22Rv1 (cell line): ENCODE results near the gene KLF18.
"Not testable (repeated sequence)": the region's sequence is repeated elsewhere in the genome, so short reads cannot be mapped to it uniquely, and the experiment has no call there.

ENCODE experiments used
- H3K27ac ChIP-seq: fragments of 450-650 bp; 2 replicates; pipeline ENCODE4 v1.5.1; 2017
- ZFX ChIP-seq: fragments of 450-650 bp; IDR thresholded peaks from 2 replicates; pipeline ENCODE4 v1.6.1; 2017; ENCODE audit warnings: antibody characterized with exemption, borderline replicate concordance
- TF ChIP-seq, protein P1 (sequence below): fragments of 450-650 bp; IDR thresholded peaks from 2 replicates; pipeline ENCODE4 v1.5.1; 2017; ENCODE audit warnings: mild to moderate bottlenecking

KLF18 gene

DNA sequence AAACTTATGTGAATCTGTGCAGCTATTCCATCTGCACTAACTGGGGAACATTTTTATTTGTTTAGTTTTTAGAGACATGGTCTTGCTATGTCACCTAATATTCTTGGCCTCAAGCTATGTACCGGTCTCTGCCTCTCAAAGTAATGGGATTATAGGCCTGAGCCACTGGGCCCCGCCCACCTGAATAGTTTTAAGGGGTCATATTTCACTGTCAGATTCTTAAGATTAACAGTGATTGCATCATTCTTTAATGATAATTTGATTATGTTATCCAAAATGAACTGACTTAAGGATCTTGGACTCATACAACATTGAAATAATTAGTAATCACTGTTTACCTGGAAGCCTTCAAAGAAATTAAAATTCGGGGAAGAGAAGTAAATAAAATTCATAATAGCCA lies 12.6 kb upstream of the KLF18 start:
- peak overlapping the region; percentile 32 for H3K27ac ChIP-seq
- TF ChIP-seq, protein P1, sequence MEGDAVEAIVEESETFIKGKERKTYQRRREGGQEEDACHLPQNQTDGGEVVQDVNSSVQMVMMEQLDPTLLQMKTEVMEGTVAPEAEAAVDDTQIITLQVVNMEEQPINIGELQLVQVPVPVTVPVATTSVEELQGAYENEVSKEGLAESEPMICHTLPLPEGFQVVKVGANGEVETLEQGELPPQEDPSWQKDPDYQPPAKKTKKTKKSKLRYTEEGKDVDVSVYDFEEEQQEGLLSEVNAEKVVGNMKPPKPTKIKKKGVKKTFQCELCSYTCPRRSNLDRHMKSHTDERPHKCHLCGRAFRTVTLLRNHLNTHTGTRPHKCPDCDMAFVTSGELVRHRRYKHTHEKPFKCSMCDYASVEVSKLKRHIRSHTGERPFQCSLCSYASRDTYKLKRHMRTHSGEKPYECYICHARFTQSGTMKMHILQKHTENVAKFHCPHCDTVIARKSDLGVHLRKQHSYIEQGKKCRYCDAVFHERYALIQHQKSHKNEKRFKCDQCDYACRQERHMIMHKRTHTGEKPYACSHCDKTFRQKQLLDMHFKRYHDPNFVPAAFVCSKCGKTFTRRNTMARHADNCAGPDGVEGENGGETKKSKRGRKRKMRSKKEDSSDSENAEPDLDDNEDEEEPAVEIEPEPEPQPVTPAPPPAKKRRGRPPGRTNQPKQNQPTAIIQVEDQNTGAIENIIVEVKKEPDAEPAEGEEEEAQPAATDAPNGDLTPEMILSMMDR: no peak
- TF ChIP-seq ZFX: no peak

DNA sequence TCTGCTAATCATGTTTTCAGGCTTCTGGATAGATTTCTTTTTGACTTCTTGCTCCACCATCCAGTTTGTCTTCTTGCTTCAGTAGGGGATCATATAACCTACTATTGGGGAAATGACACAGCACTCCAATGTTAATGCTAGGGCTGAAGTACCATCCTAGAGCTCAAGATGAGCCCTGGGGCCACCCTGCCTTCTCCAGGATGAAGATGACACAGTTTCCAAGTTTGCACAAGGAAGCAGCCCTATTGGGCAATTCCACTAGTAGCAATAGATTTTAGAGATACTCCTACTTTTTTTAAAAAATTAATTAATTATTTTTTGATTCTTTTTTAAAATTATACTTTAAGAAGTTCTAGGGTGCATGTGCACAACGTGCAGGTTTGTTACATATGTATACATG lies 11.3 kb upstream of the KLF18 start:
- no peak overlapping the region for H3K27ac ChIP-seq
- TF ChIP-seq ZFX: no peak
- TF ChIP-seq, protein P1: no peak

DNA sequence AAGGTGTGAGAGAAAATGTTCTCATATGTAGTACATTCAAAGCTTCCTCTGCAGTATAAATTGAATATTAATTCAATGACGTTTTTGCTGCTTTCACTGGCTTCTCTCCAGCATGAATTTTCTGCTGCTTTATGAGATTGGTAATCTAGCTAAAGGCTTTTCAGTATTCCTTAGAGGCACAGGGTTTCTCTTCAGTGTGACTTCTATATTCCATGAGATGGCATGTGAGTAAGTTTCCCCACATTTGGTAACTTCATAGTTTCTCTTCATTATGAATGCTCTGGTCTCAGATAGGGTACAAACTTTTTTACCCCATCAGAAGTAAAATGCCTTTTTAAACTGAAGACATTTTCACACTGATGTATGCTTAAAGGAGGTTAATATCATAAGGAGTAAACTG lies 10.4 kb upstream of the KLF18 start:
- no peak for TF ChIP-seq ZFX
- TF ChIP-seq, protein P1: no peak
- no peak overlapping the region for H3K27ac ChIP-seq

DNA sequence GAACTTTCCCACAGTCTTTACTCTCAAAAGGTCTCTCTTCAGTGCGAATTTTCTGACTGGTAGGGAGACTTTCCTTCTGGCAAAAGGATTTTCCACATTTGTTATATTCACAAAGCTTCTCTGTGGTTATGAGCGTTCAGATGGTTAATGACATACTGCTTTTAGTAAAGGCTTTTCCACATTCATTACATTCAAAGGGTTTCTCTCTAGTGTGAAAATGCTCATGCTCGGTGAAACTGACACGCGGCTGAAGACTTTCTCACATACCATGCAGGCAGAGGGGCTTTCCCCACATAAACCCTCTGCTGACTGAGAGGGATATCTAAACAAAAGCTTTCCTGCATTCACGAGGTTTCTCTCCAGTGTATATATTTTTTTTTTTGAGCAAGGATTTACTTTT lies 9.9 kb upstream of the KLF18 start:
- TF ChIP-seq ZFX: no peak
- TF ChIP-seq, protein P1: no peak
- H3K27ac ChIP-seq: no peak overlapping the region

DNA sequence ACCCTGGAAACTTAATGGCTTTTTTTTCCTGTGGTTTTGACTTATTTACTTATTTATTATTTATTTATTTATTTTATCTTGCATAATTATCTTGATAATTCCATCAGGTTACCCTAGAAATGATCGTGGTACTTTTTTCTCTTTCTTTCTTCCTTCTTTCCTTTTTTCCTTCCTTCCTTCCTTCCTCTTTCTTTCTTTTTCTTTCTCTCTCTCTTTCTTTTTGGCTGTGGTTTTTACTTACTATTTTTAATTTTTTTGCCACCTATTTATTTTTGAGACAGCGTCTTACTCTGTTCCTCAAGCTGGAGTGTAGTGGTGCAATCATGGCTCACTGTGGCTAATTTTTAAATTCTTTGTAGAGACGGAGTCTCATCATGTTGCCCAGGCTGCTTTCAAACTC lies 6.2 kb upstream of the KLF18 start:
- TF ChIP-seq, protein P1: no peak
- no peak for TF ChIP-seq ZFX
- H3K27ac ChIP-seq: no peak overlapping the region

DNA sequence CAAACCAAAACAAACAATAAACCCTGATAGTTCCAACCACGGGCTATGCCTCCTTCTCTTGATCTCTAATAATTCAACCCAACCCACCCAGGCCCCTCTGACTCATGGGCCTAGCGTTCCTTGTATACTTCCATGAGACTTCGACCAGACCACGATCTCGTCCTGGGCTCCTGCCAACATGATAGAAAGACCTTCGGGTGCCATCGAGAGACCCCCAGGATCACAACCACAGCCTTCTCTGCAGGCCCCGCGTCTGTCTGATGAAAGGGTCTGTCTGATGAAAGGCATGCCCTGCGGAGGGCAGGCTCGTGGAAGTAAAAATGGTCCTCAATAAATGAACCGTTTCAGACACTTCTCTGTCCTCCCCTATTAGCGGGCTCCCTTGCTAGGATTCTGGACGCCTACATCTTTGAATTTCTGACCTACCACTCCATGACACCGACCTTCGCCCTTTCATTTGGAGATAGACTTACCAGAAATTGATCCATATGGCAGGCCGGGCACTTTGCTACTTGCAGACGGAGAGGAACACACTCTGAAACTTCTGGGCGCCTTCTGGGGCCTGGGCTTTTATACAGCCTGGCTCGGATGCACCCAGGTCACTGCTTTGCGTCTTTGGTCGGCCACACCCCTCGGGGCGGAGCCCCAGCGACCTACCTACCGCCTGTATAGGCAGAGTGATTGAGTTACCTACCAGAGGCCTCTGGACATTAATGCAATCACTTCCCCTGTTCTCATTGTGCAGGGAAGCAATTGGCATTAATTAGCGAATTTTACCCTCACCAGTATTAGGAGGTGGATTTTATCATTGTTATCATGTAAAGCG lies 5.3 kb upstream of the KLF18 start:
- no peak overlapping the region for H3K27ac ChIP-seq
- no peak for TF ChIP-seq ZFX
- TF ChIP-seq, protein P1: no peak

DNA sequence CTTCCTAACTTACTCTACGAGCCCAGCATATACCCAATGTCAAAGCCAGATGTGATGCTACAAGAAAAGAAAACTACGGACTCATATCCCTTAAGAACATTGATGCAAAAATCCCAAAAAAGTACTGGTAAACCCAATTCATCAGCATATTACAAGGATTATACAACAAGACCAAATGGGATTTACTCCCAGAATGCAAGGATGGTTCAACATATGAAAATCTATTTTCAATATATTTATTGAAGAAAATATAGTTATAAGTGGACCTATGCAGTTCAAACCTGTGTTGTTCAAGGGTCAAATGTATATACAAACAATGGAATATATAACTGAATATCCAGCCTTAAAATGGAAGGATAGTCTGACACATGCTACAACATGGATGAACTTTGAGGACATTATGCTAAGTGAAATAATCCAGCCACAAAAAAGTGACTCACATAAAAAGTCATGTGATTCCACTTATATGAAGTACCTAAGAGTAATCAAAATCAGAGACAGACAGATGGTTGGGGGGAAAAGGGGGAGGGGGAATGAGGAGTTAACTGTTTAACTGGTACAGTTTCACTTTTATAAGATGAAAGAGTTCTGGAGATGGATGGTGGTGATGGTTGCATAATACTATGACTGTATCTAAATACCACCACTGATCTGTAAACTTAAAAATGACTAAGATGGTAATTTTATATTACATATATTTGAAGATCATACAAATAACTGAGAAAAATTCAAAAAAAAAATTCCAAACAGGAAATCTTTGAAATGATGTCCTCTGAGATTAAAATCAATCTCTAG lies 3.7 kb upstream of the KLF18 start:
- no peak overlapping the region for H3K27ac ChIP-seq
- TF ChIP-seq, protein P1: no peak
- no peak for TF ChIP-seq ZFX

DNA sequence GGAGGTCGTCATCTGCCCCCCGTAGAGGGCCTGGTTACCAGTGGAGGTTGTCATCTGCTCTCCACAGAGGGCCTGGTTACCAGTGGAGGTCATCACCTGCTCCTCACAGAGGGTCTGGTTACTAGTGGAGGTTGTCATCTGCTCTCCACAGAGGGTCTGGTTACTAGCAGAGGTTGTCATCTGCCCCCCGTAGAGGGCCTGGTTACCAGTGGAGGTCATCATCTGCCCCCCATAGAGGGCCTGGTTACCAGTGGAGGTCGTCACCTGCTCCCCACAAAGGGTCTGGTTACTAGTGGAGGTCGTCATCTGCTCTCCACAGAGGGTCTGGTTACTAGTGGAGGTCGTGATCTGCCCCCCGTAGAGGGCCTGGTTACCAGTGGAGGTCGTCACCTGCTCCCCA lies 1.9 kb downstream of the KLF18 start:
- not testable (repeated sequence) for H3K27ac ChIP-seq
